Measurements from ENCODE around the gene C10orf90. TPM values are rescaled to one million over a fixed set of nuclear protein-coding genes. Genes with fewer than 3 reads are reported as not detected.

The C10orf90 gene
- total and polyA plus RNA-seq, 3 donors from 2014 or later, result 4.3 to 17.6 (median 10.3) TPM

DNA sequence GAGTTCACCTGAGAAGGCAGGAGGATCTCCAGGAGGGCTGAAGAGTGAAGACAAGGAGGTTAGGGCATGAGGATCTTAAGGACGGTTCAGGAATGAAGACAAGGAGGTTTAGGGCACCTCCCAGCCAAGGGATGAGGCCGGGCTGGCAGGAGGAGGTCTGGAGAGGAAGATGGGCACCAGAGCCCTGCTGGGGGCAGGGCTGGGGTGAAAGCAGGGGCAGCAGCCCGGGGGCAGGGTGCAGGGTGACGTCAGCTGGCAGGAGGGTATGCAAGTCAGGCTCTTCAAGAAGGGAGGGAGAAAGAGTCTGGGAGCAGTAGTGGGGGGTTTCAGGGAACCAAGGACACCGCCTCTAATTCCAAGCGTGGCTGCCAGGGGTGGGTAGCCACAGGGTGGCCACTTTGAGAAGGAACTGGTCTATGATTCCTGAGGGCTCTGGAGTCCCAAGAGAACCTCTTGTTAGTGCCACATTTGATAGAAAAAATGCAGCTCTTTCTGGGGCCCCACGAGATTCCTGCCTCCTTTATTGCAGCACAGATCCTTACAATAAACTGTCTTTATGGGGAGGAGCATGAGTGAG lies 101.6 kb downstream of the C10orf90 start:
- Histone ChIP-seq H3K27ac (no peak overlapping the region), H3K9me3 (no peaks in the 10 kb centered on the region), H3K27me3 (no peaks in the 10 kb centered on the region), H3K4me1 (peaks cover 6% of the 10 kb centered on the region), H3K4me3 (no peak overlapping the region), H3K36me3 (ENCODE audit: low read depth, missing control alignments) (no peaks in the 10 kb centered on the region)
- intact Hi-C loops (cut with DNase I; ENCODE audit: low total_unique reads), result no loop called here
- 63 to 69% methylated on average over 7 of the region's 7 CpGs for WGBS, 2 donors
- TF ChIP-seq POLR2A (IDR thresholded peaks at IDR 0.05), result no peak
- DNase-seq, result no peak

DNA sequence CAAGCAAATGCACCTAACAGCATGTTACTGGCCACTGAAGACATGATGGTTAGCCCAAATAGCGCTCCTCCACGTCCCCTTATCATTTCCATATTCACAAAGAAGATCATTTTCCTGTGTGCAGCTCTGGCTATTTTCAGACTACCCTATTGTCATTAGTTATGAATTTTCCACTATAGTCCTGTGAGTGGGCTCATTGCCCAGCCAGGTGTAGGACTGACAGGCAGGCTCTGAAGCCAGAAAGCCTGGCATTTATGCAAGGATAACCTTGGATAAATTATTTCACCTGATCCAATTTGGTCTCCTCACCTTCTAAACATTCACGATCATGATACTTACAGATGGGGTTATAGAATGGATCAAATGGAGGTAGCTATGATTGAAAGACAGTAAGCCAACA lies 104.6 kb downstream of the C10orf90 start:
- TF ChIP-seq, protein P1, sequence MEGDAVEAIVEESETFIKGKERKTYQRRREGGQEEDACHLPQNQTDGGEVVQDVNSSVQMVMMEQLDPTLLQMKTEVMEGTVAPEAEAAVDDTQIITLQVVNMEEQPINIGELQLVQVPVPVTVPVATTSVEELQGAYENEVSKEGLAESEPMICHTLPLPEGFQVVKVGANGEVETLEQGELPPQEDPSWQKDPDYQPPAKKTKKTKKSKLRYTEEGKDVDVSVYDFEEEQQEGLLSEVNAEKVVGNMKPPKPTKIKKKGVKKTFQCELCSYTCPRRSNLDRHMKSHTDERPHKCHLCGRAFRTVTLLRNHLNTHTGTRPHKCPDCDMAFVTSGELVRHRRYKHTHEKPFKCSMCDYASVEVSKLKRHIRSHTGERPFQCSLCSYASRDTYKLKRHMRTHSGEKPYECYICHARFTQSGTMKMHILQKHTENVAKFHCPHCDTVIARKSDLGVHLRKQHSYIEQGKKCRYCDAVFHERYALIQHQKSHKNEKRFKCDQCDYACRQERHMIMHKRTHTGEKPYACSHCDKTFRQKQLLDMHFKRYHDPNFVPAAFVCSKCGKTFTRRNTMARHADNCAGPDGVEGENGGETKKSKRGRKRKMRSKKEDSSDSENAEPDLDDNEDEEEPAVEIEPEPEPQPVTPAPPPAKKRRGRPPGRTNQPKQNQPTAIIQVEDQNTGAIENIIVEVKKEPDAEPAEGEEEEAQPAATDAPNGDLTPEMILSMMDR (IDR thresholded peaks at IDR 0.05), result no peak
- TF ChIP-seq POLR2A (IDR thresholded peaks at IDR 0.05), result no peak
- WGBS, 2 donors, result 80 to 88% methylated on average over 3 of the region's 3 CpGs
- Histone ChIP-seq H3K36me3 (ENCODE audit: low read depth, missing control alignments) (no peaks in the 10 kb centered on the region), H3K9me3 (no peaks in the 10 kb centered on the region), H3K4me1 (peaks cover 6% of the 10 kb centered on the region), H3K27ac (no peak overlapping the region), H3K4me3 (no peak overlapping the region), H3K27me3 (no peaks in the 10 kb centered on the region)
- intact Hi-C loops (cut with DNase I; ENCODE audit: low total_unique reads), result no loop called here
- DNase-seq, result no peak

DNA sequence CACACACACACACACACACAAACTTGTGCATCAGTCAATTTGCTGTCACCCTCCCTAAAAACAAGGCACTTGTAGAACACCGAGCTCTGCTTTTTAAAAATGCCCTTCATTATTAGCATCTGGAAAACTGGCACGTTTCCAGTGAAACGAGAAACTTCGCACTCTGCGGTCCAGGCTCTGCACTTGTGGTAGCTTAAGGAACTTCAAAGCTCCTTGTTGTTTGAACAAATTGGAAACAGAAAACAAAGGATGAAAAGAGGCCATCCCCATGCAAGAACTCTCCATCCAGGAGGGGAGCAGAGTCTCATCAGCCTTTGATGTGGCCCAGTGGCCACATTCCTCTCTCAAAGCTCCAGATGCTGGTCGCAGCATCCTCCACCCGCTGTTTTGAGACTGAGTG lies 105.1 kb downstream of the C10orf90 start:
- H3K4me3 ChIP-seq, result no peak overlapping the region
- WGBS, 2 donors, result 69 to 71% methylated on average over 7 of the region's 7 CpGs
- H3K9me3 ChIP-seq, result no peaks in the 10 kb centered on the region
- H3K36me3 ChIP-seq (ENCODE audit: low read depth, missing control alignments), result no peaks in the 10 kb centered on the region
- peaks cover 6% of the 10 kb centered on the region for H3K4me1 ChIP-seq
- TF ChIP-seq, protein P1 (IDR thresholded peaks at IDR 0.05), result no peak
- TF ChIP-seq POLR2A (IDR thresholded peaks at IDR 0.05), result no peak
- intact Hi-C loops (cut with DNase I; ENCODE audit: low total_unique reads), result no loop called here
- no peak for DNase-seq
- H3K27ac ChIP-seq, result no peak overlapping the region
- no peaks in the 10 kb centered on the region for H3K27me3 ChIP-seq

DNA sequence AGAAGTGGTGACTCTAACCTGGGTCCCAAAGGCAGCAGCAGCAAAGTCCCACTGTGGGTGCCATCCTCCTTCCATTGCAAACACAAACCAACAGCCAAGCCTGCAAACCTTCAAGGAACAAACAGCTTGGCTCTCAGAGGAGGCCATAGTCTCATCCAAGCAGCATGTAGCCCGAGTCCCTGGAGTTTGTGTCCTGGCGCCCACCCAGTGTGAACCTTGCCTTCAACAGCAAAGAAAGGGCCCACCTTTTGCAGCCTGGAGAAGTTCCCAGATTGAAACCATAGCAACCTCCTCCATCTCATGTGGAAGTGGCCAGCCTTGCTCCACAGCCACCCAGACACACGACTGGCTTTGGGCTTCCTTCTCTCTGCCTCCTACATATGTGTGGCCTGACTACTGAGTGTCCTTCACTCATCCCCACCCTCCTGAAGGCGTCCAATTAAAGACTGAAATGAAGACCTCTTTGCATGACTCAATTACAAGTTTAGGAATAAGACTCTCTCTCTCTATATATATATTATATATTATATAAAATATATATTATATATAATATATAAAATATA lies 106.1 kb downstream of the C10orf90 start:
- 68 to 82% methylated on average over 3 to 4 of the region's 4 CpGs for WGBS, 2 donors

DNA sequence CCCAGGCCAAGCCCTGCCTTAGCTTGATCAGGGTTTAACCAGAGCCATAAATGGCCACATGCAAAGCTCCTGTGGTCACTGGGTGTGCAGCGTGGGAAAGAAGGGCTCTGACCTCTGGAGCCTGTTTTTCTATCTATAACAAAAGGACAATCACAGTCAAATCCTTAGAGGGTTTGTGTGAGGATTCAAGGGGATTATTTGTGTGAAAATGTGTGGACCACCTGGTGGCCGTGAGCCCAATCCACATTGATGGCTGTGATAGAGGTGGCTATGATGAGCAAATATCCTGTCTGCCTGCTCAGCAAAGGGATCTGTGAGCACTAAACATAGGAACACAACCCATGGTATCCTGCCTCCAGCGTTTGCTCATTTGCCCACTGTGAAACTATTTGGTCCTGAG lies 107.1 kb downstream of the C10orf90 start:
- WGBS, 2 donors, result 79 to 90% methylated on average over 3 of the region's 3 CpGs
- DNase-seq, result no peak
- TF ChIP-seq, protein P1 (IDR thresholded peaks at IDR 0.05), result no peak
- TF ChIP-seq POLR2A (IDR thresholded peaks at IDR 0.05), result no peak
- Histone ChIP-seq H3K36me3 (ENCODE audit: low read depth, missing control alignments) (no peaks in the 10 kb centered on the region), H3K9me3 (no peaks in the 10 kb centered on the region), H3K27me3 (no peaks in the 10 kb centered on the region), H3K4me1 (no peaks in the 10 kb centered on the region), H3K27ac (no peak overlapping the region), H3K4me3 (no peak overlapping the region)
- intact Hi-C loops (cut with DNase I; ENCODE audit: low total_unique reads), result no loop called here

More for the DNA sequence above, 106.1 kb downstream of the C10orf90 start:
- Histone ChIP-seq H3K4me3 (no peak overlapping the region), H3K36me3 (ENCODE audit: low read depth, missing control alignments) (no peaks in the 10 kb centered on the region), H3K27ac (no peak overlapping the region), H3K4me1 (no peaks in the 10 kb centered on the region), H3K27me3 (no peaks in the 10 kb centered on the region), H3K9me3 (no peaks in the 10 kb centered on the region)
- TF ChIP-seq POLR2A (IDR thresholded peaks at IDR 0.05), result no peak
- TF ChIP-seq, protein P1 (IDR thresholded peaks at IDR 0.05), result no peak
- intact Hi-C loops (cut with DNase I; ENCODE audit: low total_unique reads), result no loop called here
- no peak for DNase-seq

Measured in testis (tissue), 3 donors.